WTC11 (cell line): ENCODE results near the gene BOC. TPM values are rescaled to one million over a fixed set of nuclear protein-coding genes. Genes with fewer than 3 reads are reported as not detected.
A peak's percentile ranks its signal among the peaks of the same experiment; 100 is the strongest.

ENCODE experiments used
- ATAC-seq: fragments of 200-7000 bp; cut with Tn5 transposase; 2 replicates; pipeline ENCODE4 v1.10.0; 2021; ENCODE audit warnings: mild to moderate bottlenecking, moderate library complexity
- CTCF ChIA-PET: fragments of 300-600 bp; sonication (Branson Sonifier 250); formaldehyde crosslinking; loops from one replicate; lab custom pipeline; 2021; ENCODE audit warnings: antibody characterized with exemption; lab: Charles Lee
- POLR2A ChIA-PET: fragments of 350-600 bp; sonication (Branson Sonifier 250); formaldehyde crosslinking; loops from one replicate; lab custom pipeline; 2021; ENCODE audit warnings: antibody characterized with exemption; lab: Charles Lee
- DNase-seq: peaks from one replicate; pipeline ENCODE4 v3.0.0; 2021; ENCODE audit warnings: low spot score
- H3K27ac Mint-ChIP-seq: 2 replicates; pipeline ENCODE4 v1.8.0; 2021; ENCODE audit warnings: mixed read lengths
- H3K27me3 Mint-ChIP-seq: 2 replicates; pipeline ENCODE4 v1.8.0; 2021; ENCODE audit warnings: low read depth, mild to moderate bottlenecking, moderate library complexity, mixed read lengths
- H3K36me3 Mint-ChIP-seq: 2 replicates; pipeline ENCODE4 v1.8.0; 2021; ENCODE audit warnings: mixed read lengths
- H3K4me1 Mint-ChIP-seq: 2 replicates; pipeline ENCODE4 v1.8.0; 2022; ENCODE audit warnings: mixed read lengths
- H3K4me3 Mint-ChIP-seq: 2 replicates; pipeline ENCODE4 v1.8.0; 2021; ENCODE audit warnings: mild to moderate bottlenecking, moderate library complexity, mixed read lengths
- H3K9me3 Mint-ChIP-seq: 2 replicates; pipeline ENCODE4 v1.8.0; 2021; ENCODE audit warnings: mixed read lengths
- CDX4 ChIP-seq: fragments of 250-450 bp; sonication (Bioruptor Pico); IDR thresholded peaks from 2 replicates; pipeline ENCODE4 v1.9.0; 2021; ENCODE audit warnings: moderate library complexity, mild to moderate bottlenecking, inconsistent platforms, borderline replicate concordance
- FOXJ3 ChIP-seq: sonication (generic); formaldehyde crosslinking; IDR thresholded peaks from 2 replicates; pipeline ENCODE4 v1.9.0; 2021; ENCODE audit warnings: missing genetic modification reagents, mild to moderate bottlenecking, borderline replicate concordance
- GTF2I ChIP-seq: fragments of 250-450 bp; sonication (Bioruptor Pico); conservative IDR thresholded peaks from 2 replicates; pipeline ENCODE4 v1.4.0; 2021; ENCODE audit warnings: mild to moderate bottlenecking
- NFATC4 ChIP-seq: fragments of 250-450 bp; sonication (Bioruptor Pico); IDR thresholded peaks from 2 replicates; pipeline ENCODE4 v1.9.0; 2021; ENCODE audit warnings: mild to moderate bottlenecking
- NFE2L1 ChIP-seq: sonication (generic); formaldehyde crosslinking; IDR thresholded peaks from 2 replicates; pipeline ENCODE4 v1.8.1; 2023; ENCODE audit warnings: missing genetic modification reagents
- SOX15 ChIP-seq: fragments of 250-450 bp; sonication (Bioruptor Pico); IDR thresholded peaks from 2 replicates; pipeline ENCODE4 v1.9.0; 2021; ENCODE audit warnings: mild to moderate bottlenecking
- STAT6 ChIP-seq: sonication (generic); formaldehyde crosslinking; conservative IDR thresholded peaks from 2 replicates; pipeline ENCODE4 v1.8.1; 2023; ENCODE audit warnings: mild to moderate bottlenecking, low read depth, missing genetic modification reagents, moderate library complexity
- TP53 ChIP-seq: sonication (generic); formaldehyde crosslinking; IDR thresholded peaks from 2 replicates; pipeline ENCODE4 v1.8.1; 2023; ENCODE audit warnings: mild to moderate bottlenecking, missing genetic modification reagents
- ZBTB21 ChIP-seq: sonication (generic); formaldehyde crosslinking; IDR thresholded peaks from 2 replicates; pipeline ENCODE4 v1.8.1; 2023; ENCODE audit warnings: mild to moderate bottlenecking, missing genetic modification reagents, borderline replicate concordance
- ZMAT4 ChIP-seq: fragments of 250-450 bp; sonication (Bioruptor Pico); IDR thresholded peaks from 2 replicates; pipeline ENCODE4 v1.9.0; 2021; ENCODE audit warnings: mild to moderate bottlenecking
- ZNF219 ChIP-seq: sonication (generic); formaldehyde crosslinking; IDR thresholded peaks from 2 replicates; pipeline ENCODE4 v1.8.0; 2023; ENCODE audit warnings: missing genetic modification reagents, mild to moderate bottlenecking, borderline replicate concordance
- ZNF281 ChIP-seq: sonication (generic); formaldehyde crosslinking; IDR thresholded peaks from 2 replicates; pipeline ENCODE4 v1.8.0; 2023; ENCODE audit warnings: mild to moderate bottlenecking, missing genetic modification reagents
- ZNF396 ChIP-seq: fragments of 250-450 bp; sonication (Bioruptor Pico); IDR thresholded peaks from 2 replicates; pipeline ENCODE4 v1.8.0; 2021; ENCODE audit warnings: mild to moderate bottlenecking, moderate library complexity, borderline replicate concordance
- total RNA-seq: library from RNA; stranded (reverse); gene quantifications from 3 replicates; pipeline ENCODE4 v1.2.3, GENCODE V29; 2021
- TF ChIP-seq, protein P1 (sequence below): fragments of 250-450 bp; sonication (Bioruptor Pico); IDR thresholded peaks from 2 replicates; pipeline ENCODE4 v1.8.0; 2021; ENCODE audit warnings: mild to moderate bottlenecking
- TF ChIP-seq, protein P2 (sequence below): sonication (generic); formaldehyde crosslinking; IDR thresholded peaks from 2 replicates; pipeline ENCODE4 v1.8.0; 2022; ENCODE audit warnings: mild to moderate bottlenecking, missing genetic modification reagents
- TF ChIP-seq, protein P3 (sequence below): sonication (generic); formaldehyde crosslinking; IDR thresholded peaks from 2 replicates; pipeline ENCODE4 v1.8.0; 2023; ENCODE audit warnings: missing genetic modification reagents, mild to moderate bottlenecking, borderline replicate concordance

Gene BOC
- total RNA-seq, 1 experiment from 2014 or later: 8.0 TPM

DNA sequence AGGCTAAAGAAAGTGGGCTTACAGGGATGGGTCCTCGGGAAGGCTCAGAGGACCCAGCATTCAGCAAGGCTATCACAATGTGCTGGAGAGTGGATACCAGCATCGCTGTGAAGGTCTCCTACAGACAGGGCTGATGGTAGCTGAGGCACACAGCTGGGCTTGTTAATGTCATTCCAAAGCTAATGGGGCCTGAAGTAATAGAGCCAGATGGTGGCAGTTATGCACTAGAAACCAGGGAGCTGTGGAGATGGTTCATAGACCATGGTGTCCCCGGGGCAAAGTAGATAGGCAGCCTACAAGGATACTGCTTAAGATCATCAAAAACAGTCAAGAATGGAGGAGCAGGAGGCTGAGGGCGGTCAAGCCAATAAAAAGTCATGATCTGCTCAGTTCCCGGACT is 24.8 kb upstream of the BOC start:
- no peak overlapping the region for H3K4me3 Mint-ChIP-seq
- peaks cover 2% of the 10 kb centered on the region; the same call in 1 of the 2 replicates for H3K36me3 Mint-ChIP-seq
- H3K9me3 Mint-ChIP-seq: peaks cover 28% of the 10 kb centered on the region
- TF ChIP-seq GTF2I (CRISPR knock-in tag) (no peak), FOXJ3 (CRISPR knock-in tag) (no peak), NFATC4 (CRISPR knock-in tag) (no peak), NFE2L1 (CRISPR knock-in tag) (no peak), SOX15 (no peak)
- H3K27ac Mint-ChIP-seq: no peak overlapping the region
- H3K27me3 Mint-ChIP-seq: no peaks in the 10 kb centered on the region; the same call in 1 of the 2 replicates
- POLR2A ChIA-PET: no interaction called here
- ATAC-seq (no peak), DNase-seq (no peak)
- no peaks in the 10 kb centered on the region for H3K4me1 Mint-ChIP-seq
- CTCF ChIA-PET: no interaction called here

GRCh38 chr3:113193288-113193687 is 18.1 kb upstream of the BOC start:
- H3K27ac Mint-ChIP-seq: no peak overlapping the region
- POLR2A ChIA-PET: no interaction called here
- no peak overlapping the region for H3K4me3 Mint-ChIP-seq
- CTCF ChIA-PET: interaction anchor here (0.8 kb wide), 1 partner anchor 97 kb away, joined by 3 read pairs; no protein-coding TSS in a partner anchor
- peaks cover 30% of the 10 kb centered on the region for H3K4me1 Mint-ChIP-seq
- H3K27me3 Mint-ChIP-seq: no peaks in the 10 kb centered on the region
- H3K9me3 Mint-ChIP-seq: peaks cover 42% of the 10 kb centered on the region
- DNase-seq (no peak), ATAC-seq (peak; percentile 78)
- H3K36me3 Mint-ChIP-seq: peaks cover 2% of the 10 kb centered on the region; the same call in 1 of the 2 replicates
- TF ChIP-seq, protein P1, sequence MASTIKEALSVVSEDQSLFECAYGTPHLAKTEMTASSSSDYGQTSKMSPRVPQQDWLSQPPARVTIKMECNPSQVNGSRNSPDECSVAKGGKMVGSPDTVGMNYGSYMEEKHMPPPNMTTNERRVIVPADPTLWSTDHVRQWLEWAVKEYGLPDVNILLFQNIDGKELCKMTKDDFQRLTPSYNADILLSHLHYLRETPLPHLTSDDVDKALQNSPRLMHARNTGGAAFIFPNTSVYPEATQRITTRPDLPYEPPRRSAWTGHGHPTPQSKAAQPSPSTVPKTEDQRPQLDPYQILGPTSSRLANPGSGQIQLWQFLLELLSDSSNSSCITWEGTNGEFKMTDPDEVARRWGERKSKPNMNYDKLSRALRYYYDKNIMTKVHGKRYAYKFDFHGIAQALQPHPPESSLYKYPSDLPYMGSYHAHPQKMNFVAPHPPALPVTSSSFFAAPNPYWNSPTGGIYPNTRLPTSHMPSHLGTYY (CRISPR knock-in tag): no peak
- TF ChIP-seq ZBTB21 (CRISPR knock-in tag): no peak
- TF ChIP-seq CDX4 (CRISPR knock-in tag): no peak
- TF ChIP-seq TP53 (CRISPR knock-in tag): no peak
- no peak for TF ChIP-seq ZNF219 (CRISPR knock-in tag)
- TF ChIP-seq, protein P2, sequence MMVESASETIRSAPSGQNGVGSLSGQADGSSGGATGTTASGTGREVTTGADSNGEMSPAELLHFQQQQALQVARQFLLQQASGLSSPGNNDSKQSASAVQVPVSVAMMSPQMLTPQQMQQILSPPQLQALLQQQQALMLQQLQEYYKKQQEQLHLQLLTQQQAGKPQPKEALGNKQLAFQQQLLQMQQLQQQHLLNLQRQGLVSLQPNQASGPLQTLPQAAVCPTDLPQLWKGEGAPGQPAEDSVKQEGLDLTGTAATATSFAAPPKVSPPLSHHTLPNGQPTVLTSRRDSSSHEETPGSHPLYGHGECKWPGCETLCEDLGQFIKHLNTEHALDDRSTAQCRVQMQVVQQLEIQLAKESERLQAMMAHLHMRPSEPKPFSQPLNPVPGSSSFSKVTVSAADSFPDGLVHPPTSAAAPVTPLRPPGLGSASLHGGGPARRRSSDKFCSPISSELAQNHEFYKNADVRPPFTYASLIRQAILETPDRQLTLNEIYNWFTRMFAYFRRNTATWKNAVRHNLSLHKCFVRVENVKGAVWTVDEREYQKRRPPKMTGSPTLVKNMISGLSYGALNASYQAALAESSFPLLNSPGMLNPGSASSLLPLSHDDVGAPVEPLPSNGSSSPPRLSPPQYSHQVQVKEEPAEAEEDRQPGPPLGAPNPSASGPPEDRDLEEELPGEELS (CRISPR knock-in tag): no peak
- TF ChIP-seq, protein P3, sequence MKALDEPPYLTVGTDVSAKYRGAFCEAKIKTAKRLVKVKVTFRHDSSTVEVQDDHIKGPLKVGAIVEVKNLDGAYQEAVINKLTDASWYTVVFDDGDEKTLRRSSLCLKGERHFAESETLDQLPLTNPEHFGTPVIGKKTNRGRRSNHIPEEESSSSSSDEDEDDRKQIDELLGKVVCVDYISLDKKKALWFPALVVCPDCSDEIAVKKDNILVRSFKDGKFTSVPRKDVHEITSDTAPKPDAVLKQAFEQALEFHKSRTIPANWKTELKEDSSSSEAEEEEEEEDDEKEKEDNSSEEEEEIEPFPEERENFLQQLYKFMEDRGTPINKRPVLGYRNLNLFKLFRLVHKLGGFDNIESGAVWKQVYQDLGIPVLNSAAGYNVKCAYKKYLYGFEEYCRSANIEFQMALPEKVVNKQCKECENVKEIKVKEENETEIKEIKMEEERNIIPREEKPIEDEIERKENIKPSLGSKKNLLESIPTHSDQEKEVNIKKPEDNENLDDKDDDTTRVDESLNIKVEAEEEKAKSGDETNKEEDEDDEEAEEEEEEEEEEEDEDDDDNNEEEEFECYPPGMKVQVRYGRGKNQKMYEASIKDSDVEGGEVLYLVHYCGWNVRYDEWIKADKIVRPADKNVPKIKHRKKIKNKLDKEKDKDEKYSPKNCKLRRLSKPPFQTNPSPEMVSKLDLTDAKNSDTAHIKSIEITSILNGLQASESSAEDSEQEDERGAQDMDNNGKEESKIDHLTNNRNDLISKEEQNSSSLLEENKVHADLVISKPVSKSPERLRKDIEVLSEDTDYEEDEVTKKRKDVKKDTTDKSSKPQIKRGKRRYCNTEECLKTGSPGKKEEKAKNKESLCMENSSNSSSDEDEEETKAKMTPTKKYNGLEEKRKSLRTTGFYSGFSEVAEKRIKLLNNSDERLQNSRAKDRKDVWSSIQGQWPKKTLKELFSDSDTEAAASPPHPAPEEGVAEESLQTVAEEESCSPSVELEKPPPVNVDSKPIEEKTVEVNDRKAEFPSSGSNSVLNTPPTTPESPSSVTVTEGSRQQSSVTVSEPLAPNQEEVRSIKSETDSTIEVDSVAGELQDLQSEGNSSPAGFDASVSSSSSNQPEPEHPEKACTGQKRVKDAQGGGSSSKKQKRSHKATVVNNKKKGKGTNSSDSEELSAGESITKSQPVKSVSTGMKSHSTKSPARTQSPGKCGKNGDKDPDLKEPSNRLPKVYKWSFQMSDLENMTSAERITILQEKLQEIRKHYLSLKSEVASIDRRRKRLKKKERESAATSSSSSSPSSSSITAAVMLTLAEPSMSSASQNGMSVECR (CRISPR knock-in tag): no peak
- TF ChIP-seq ZMAT4 (CRISPR knock-in tag): no peak
- TF ChIP-seq ZNF396 (CRISPR knock-in tag): no peak
- TF ChIP-seq ZNF281 (CRISPR knock-in tag): no peak
- no peak for TF ChIP-seq STAT6 (CRISPR knock-in tag)
